Erythroblast (primary cell): ENCODE data around the gene ADAM8.

ENCODE experiments used
- GATA1 ChIP-seq: IDR thresholded peaks from 2 replicates; pipeline ENCODE4 v1.6.1; 2011; ENCODE audit warnings: low read depth, mild to moderate bottlenecking, control low read depth, low read length, moderate library complexity
- POLR2A ChIP-seq: IDR thresholded peaks from 2 replicates; pipeline ENCODE4 v1.6.1; 2011; ENCODE audit warnings: mild to moderate bottlenecking, low read length

DNA sequence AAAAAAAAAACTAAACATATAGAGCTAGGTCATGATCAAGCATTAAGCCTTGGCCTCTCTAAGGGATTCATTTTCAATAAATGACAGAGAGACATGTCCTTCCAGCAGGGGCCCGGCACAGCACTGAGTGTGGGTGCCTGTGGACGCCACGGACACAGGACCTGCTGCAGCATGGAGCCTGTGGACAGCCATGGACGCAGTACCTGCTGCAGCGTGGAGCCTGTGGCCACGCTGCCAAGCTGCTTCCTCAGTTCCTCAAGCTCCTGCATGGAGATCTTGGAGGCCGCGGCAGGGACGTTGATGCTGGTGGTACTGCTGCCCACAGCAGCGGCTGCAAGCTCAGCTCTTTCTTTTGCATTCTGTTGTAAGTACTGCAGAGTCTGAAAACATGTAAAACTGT lies 22.6 kb upstream of the ADAM8 start:
- no peak for TF ChIP-seq POLR2A
- TF ChIP-seq GATA1 = no peak
